HG03159 (cell line): Measurements from ENCODE around the gene CBR3.

Experiments used
- ATAC-seq: cut with Tn5 transposase; IDR thresholded peaks from one replicate; pipeline ENCODE4 v1.9.1; 2021; ENCODE audit warnings: mild to moderate bottlenecking, moderate library complexity; ENCODE audit not compliant: unreplicated experiment

CBR3 gene

GRCh38 chr21:36183144-36183795 lies 48.4 kb downstream of the CBR3 start:
- ATAC-seq = no peak

GRCh38 chr21:36184545-36184944 lies 49.7 kb downstream of the CBR3 start:
- no peak for ATAC-seq

GRCh38 chr21:36185523-36185922 lies 50.6 kb downstream of the CBR3 start:
- ATAC-seq = no peak

- no peak for ATAC-seq
These were observed 51.2 kb downstream of the CBR3 start for GRCh38 chr21:36186081-36186480.

- ATAC-seq = no peak
These were observed 51.9 kb downstream of the CBR3 start for GRCh38 chr21:36186506-36187399.

GRCh38 chr21:36188081-36188681 lies 53.3 kb downstream of the CBR3 start:
- no peak for ATAC-seq

GRCh38 chr21:36188937-36189336 lies 54.1 kb downstream of the CBR3 start:
- ATAC-seq = no peak

- no peak for ATAC-seq
These were observed 55.9 kb downstream of the CBR3 start for GRCh38 chr21:36190736-36191135.

GRCh38 chr21:36193200-36193599 lies 58.3 kb downstream of the CBR3 start:
- no peak for ATAC-seq

GRCh38 chr21:36194024-36194423 lies 59.1 kb downstream of the CBR3 start:
- ATAC-seq = no peak

GRCh38 chr21:36195613-36196012 lies 60.7 kb downstream of the CBR3 start:
- no peak for ATAC-seq
